K562 (cell line): ENCODE measurements around the gene ZFYVE21.

ENCODE experiments used
- ATF1 ChIP-seq, 2 experiments: fragments of 450-650 bp in 1 of 2; IDR thresholded peaks; 2 replicates each; pipeline ENCODE4 v1.6.1; 2016; ENCODE audit warnings: missing compliant biosample characterization in 1 of 2, missing genetic modification characterization in 1 of 2
- ATF2 ChIP-seq: sonication (generic); formaldehyde crosslinking; IDR thresholded peaks from 2 replicates; pipeline ENCODE4 v1.8.1; 2022; ENCODE audit warnings: missing genetic modification reagents
- EP300 ChIP-seq: IDR thresholded peaks from 2 replicates; pipeline ENCODE4 v1.6.1; 2012; ENCODE audit warnings: low read length, improper control_type of control experiment
- HNRNPL ChIP-seq: fragments of 200-400 bp; formaldehyde crosslinking; IDR thresholded peaks from 2 replicates; pipeline ENCODE4 v1.6.1; 2017; ENCODE audit warnings: low read depth, mild to moderate bottlenecking, low read length
- NRF1 ChIP-seq, 2 experiments: fragments of 450-650 bp; IDR thresholded peaks in 1 of 2; conservative IDR thresholded peaks in 1 of 2; 2 replicates each; pipeline ENCODE4 v1.6.1; 2014; ENCODE audit warnings: mild to moderate bottlenecking in 2 of 2
- POLR2AphosphoS5 ChIP-seq: IDR thresholded peaks from 2 replicates; pipeline ENCODE4 v1.6.1; 2011; ENCODE audit warnings: mild to moderate bottlenecking, low read depth, low read length, moderate library complexity; ENCODE audit not compliant: control insufficient read depth, insufficient read depth
- ZSCAN29 ChIP-seq: fragments of 450-650 bp; IDR thresholded peaks from 2 replicates; pipeline ENCODE4 v1.6.1; 2017

GRCh38 chr14:103709814-103710213 lies 5.8 kb upstream of the ZFYVE21 start:
- TF ChIP-seq ZSCAN29 (no peak), EP300 (no peak), POLR2AphosphoS5 (no peak), NRF1 (conservative IDR thresholded peaks at IDR 0.05 in 1 of 2, IDR thresholded peaks at IDR 0.05 in 1 of 2) (no peak), ATF2 (CRISPR knock-in tag) (no peak), HNRNPL (no peak), ATF1 (CRISPR knock-in tag; IDR thresholded peaks at IDR 0.05) (no peak), ATF1 (tag; IDR thresholded peaks at IDR 0.05) (no peak)
